Heart left ventricle (tissue), 16 donors: ENCODE measurements around the gene TIAM2. TPM values are rescaled to one million over a fixed set of nuclear protein-coding genes. Genes with fewer than 3 reads are reported as not detected.
A peak's percentile ranks its signal among the peaks of the same experiment; 100 is the strongest.

Experiments used
- ATAC-seq, 4 donors: fragments of 200-7000 bp; cut with Tn5 transposase; one replicate each; pipeline ENCODE4 v1.9.1; 2020 to 2022; ENCODE audit warnings: moderate library complexity in 4 of 4, mild to moderate bottlenecking in 3 of 4, moderate number of reproducible peaks in 1 of 4
- DNase-seq, 5 donors: peaks; one replicate each; pipeline ENCODE4 v3.0.0-alpha.2; 2020
- H3K27ac ChIP-seq, 12 donors: fragments of 200-600 bp; sonication (generic) in 4 of 12; one replicate each; pipeline versions ENCODE4 v1.5.0 to v1.8.0; 2016 to 2022; ENCODE audit warnings: mild to moderate bottlenecking in 2 of 12
- H3K27me3 ChIP-seq, 9 donors: fragments of 200-600 bp; sonication (generic) in 2 of 9; one replicate each; pipeline versions ENCODE4 v1.5.1 to v1.8.0; 2016 to 2022; ENCODE audit warnings: mild to moderate bottlenecking in 3 of 9
- H3K36me3 ChIP-seq, 9 donors: fragments of 200-600 bp; sonication (generic) in 2 of 9; one replicate each; pipeline versions ENCODE4 v1.5.0 to v1.8.0; 2018 to 2022; ENCODE audit warnings: mild to moderate bottlenecking in 2 of 9
- H3K4me1 ChIP-seq, 12 donors: fragments of 200-600 bp; sonication (generic) in 4 of 12; one replicate each; pipeline versions ENCODE4 v1.5.0 to v1.8.0; 2016 to 2022; ENCODE audit warnings: mild to moderate bottlenecking in 3 of 12
- H3K4me3 ChIP-seq, 12 donors: fragments of 200-600 bp; sonication (generic) in 4 of 12; one replicate each; pipeline versions ENCODE4 v1.5.0 to v1.8.0; 2017 to 2022; ENCODE audit warnings: mild to moderate bottlenecking in 9 of 12, moderate library complexity in 4 of 12
- H3K9me3 ChIP-seq, 12 donors: fragments of 200-600 bp; sonication (generic) in 4 of 12; one replicate each; pipeline versions ENCODE4 v1.5.0 to v1.8.0; 2016 to 2022; ENCODE audit warnings: mild to moderate bottlenecking in 1 of 12
- CTCF ChIP-seq, 12 donors: fragments of 200-600 bp; sonication (generic) in 4 of 12; IDR thresholded peaks; one replicate each; pipeline versions ENCODE4 v1.5.0 to v1.8.0; 2018 to 2022; ENCODE audit warnings: antibody characterized with exemption in 12 of 12, mild to moderate bottlenecking in 5 of 12
- POLR2A ChIP-seq, 2 donors: fragments of 450-650 bp; IDR thresholded peaks; one replicate each; pipeline ENCODE4 v1.6.1; 2017; ENCODE audit warnings: antibody characterized with exemption in 2 of 2, mild to moderate bottlenecking in 2 of 2, moderate library complexity in 2 of 2
- WGBS, 4 donors: extraction: QIAGEN DNeasy Blood & Tissue Kit in 2 of 4; methylation state at CpG; one replicate each; pipeline versions ENCODE4 v1.1.5 to v1.1.7; 2013 to 2018; 5-methylcytosine and 5-hydroxymethylcytosine counted together
- intact Hi-C, 10 donors: fragments of 100-400 bp; cut with DNase I; formaldehyde crosslinking; loops; one replicate each; pipeline versions ENCODE4 v1.11.1 to v1.14.2; 2022
- polyA plus RNA-seq, 2 donors: library from polyadenylated mRNA; stranded (reverse); fragments of 200-250 nt; gene quantifications; one replicate each; pipeline ENCODE4 v1.2.3, GENCODE V29; 2013
- total RNA-seq, 9 donors: library from RNA; depleted of rRNA in 2 of 9; stranded (reverse); fragments of >200 nt in 2 of 9; fragmentation: NEBNext Ultra II Directional in 3 of 9; extraction: Animal tissue kit (Norgen Biotek cat#: 25700) in 3 of 9; gene quantifications; one replicate each; pipeline versions ENCODE4 v1.1.0 to v1.2.4, GENCODE V29; 2016 to 2023
- donor health status: ischemic (EF 13 %, LVEDD 7.1; RV severe dilation, severe dysfunction).
- donor health status: healthy with polysubstance abuse.
- donor health status: DM: no; HTN: yes; CAD: no.
- donor health status: DM: no; HTN: no; CAD: no.
- donor health status: ischemic (EF 25% LVEDD 6.9; RV normal size, moderate dysfunction).
- donor health status: ischemic (EF 25% LVEDD 5.7; RV mildly dilated, moderate dysfunction).
- donor health status: healthy.
- donor health status: DM: yes; HTN: yes; CAD: no.
- donor health status: ischemic (EF 35%, LVEDD 5.7; RV mildly dilated, moderate dysfunction).
- donor health status: nonischemic (EF 11% LVEDD 7.7; RV severe dilation, severe dysfunction).
- donor health status: DM: yes; HTN: yes; CAD: no.
- donor health status: PGD.
- donor health status: ischemic (EF 29% LVEDD 5.4; RV normal size, mild dysfunction).
- donor health status: nonischemic (EF 23%, LVEDD 6.1; RV moderate dilation, normal function).

Gene TIAM2
- total and polyA plus RNA-seq, 11 donors, result 4.6 to 16.5 (median 12.6) TPM

GRCh38 chr6:154996016-154996590 is 988 bp downstream of the TIAM2 start:
- no peaks in the 10 kb centered on the region for H3K9me3 ChIP-seq
- H3K4me1 ChIP-seq, result peaks cover 0 to 16% (median 5%) of the 10 kb centered on the region in 12 donors
- ATAC-seq (no peak), DNase-seq (no peak)
- peaks cover 0 to 40% (median 3%) of the 10 kb centered on the region in 9 donors for H3K27me3 ChIP-seq
- no peak for TF ChIP-seq POLR2A (IDR thresholded peaks at IDR 0.05)
- no peak for TF ChIP-seq CTCF (IDR thresholded peaks at IDR 0.05)
- WGBS, 4 donors, result 11 to 17% (median 14%) methylated on average over 18 of the region's 18 CpGs
- intact Hi-C loops, result no loop called here
- peak overlapping the region in 1 of 12 donors; percentile 48 for H3K27ac ChIP-seq
- H3K4me3 ChIP-seq, result peak overlapping the region; percentile 34 to 68 (median 60)
- H3K36me3 ChIP-seq, result no peaks in the 10 kb centered on the region

- Histone ChIP-seq H3K27ac (no peak overlapping the region), H3K27me3 (peaks cover 0 to 40% (median 3%) of the 10 kb centered on the region in 9 donors), H3K9me3 (no peaks in the 10 kb centered on the region), H3K4me1 (peaks cover 0 to 16% (median 5%) of the 10 kb centered on the region in 12 donors), H3K4me3 (no peak overlapping the region), H3K36me3 (no peaks in the 10 kb centered on the region)
- no peak for ATAC-seq
- intact Hi-C loops, result no loop called here
- TF ChIP-seq POLR2A (IDR thresholded peaks at IDR 0.05) (no peak), CTCF (IDR thresholded peaks at IDR 0.05) (no peak)
- no peak for DNase-seq
- WGBS, 4 donors, result 80 to 91% (median 85%) methylated on average over 5 of the region's 5 CpGs
These were observed 1.8 kb downstream of the TIAM2 start for GRCh38 chr6:154996841-154997311.

GRCh38 chr6:154998855-154999254 is 3.7 kb downstream of the TIAM2 start:
- no peaks in the 10 kb centered on the region for H3K36me3 ChIP-seq
- ATAC-seq (no peak), DNase-seq (no peak)
- WGBS, 4 donors, result 90 to 97% (median 94%) methylated on average over 2 of the region's 2 CpGs
- no peak overlapping the region for H3K27ac ChIP-seq
- peaks cover 0 to 21% (median 5%) of the 10 kb centered on the region in 12 donors for H3K4me1 ChIP-seq
- H3K9me3 ChIP-seq, result no peaks in the 10 kb centered on the region
- no peak overlapping the region for H3K4me3 ChIP-seq
- TF ChIP-seq CTCF (IDR thresholded peaks at IDR 0.05) (no peak), POLR2A (IDR thresholded peaks at IDR 0.05) (no peak)
- H3K27me3 ChIP-seq, result peaks cover 0 to 40% (median 3%) of the 10 kb centered on the region in 9 donors
- intact Hi-C loops, result no loop called here

GRCh38 chr6:155001482-155001881 is 6.4 kb downstream of the TIAM2 start:
- intact Hi-C loops, result no loop called here
- peaks cover 0 to 5% (median 0%) of the 10 kb centered on the region in 12 donors for H3K4me1 ChIP-seq
- WGBS, 4 donors, result 69 to 80% (median 78%) methylated on average over 5 of the region's 5 CpGs

More at GRCh38 chr6:155001482-155001881, 6.4 kb downstream of the TIAM2 start:
- no peak overlapping the region for H3K4me3 ChIP-seq
- no peak overlapping the region for H3K27ac ChIP-seq
- ATAC-seq (no peak), DNase-seq (no peak)
- TF ChIP-seq POLR2A (IDR thresholded peaks at IDR 0.05) (no peak), CTCF (IDR thresholded peaks at IDR 0.05) (no peak)
- no peaks in the 10 kb centered on the region for H3K9me3 ChIP-seq
- no peaks in the 10 kb centered on the region for H3K36me3 ChIP-seq
- peaks cover 0 to 18% (median 0%) of the 10 kb centered on the region in 9 donors for H3K27me3 ChIP-seq
